Measurements from ENCODE around the gene MS4A5.
"Not testable (repeated sequence)": the region's sequence is repeated elsewhere in the genome, so short reads cannot be mapped to it uniquely, and the experiment has no call there.

Gene MS4A5

DNA sequence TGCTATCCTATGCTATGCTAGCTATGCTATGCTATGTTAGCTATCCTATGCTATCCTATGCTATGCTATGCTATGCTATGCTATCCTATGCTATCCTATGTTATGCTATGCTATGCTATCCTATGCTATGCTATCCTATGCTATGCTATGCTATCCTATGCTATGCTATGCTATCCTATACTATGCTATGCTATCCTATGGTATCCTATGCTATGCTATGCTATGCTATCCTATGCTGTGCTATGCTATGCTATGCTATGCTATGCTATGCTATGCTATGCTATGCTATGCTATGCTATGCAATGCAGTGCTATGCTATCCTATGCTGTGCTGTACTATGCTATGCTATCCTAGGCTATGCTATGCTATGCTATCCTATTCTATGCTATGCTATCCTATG lies 17.7 kb downstream of the MS4A5 start:
- TF ChIP-seq CTCF (IDR thresholded peaks at IDR 0.05; ENCODE audit: low read depth, low read length) = no peak
- no peak for DNase-seq (ENCODE audit: low read depth in 2 of 2)
- no peak overlapping the region for H3K4me3 ChIP-seq (replicated peaks in 1 of 2; ENCODE audit: low read depth in 2 of 2, low read length in 2 of 2)

DNA sequence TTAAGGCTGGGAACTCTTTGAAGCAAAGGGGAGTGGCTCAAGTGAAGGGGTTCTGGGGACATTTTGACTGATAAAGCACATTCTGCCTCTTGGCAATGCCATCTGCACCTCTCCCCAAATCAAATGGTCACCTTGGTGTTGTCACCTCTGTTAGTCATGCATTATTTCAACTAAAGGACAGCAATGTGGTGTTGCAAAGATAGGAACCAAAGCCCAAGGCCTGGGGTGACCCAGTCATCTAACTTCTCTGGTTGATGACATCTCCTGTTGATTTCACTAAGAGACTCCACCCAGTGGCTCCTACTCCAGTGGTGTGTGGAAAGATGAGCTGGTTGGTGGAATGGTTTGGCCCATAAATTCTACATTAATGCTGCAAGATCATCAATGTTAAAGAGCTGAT lies 18.5 kb downstream of the MS4A5 start:
- H3K4me3 ChIP-seq (replicated peaks in 1 of 2; ENCODE audit: low read depth in 2 of 2, low read length in 2 of 2) = no peak overlapping the region
- TF ChIP-seq CTCF (IDR thresholded peaks at IDR 0.05; ENCODE audit: low read depth, low read length) = no peak
- DNase-seq (ENCODE audit: low read depth in 2 of 2) = no peak

- DNase-seq (ENCODE audit: low read depth in 2 of 2); H3K4me3 ChIP-seq (replicated peaks in 1 of 2; ENCODE audit: low read depth in 2 of 2, low read length in 2 of 2): not testable (repeated sequence)
Measured at GRCh38 chr11:60451185-60451584, 21.8 kb downstream of the MS4A5 start.

GRCh38 chr11:60454212-60454611 lies 24.8 kb downstream of the MS4A5 start:
- no peak for TF ChIP-seq CTCF (IDR thresholded peaks at IDR 0.05; ENCODE audit: low read depth, low read length)
- no peak overlapping the region for H3K4me3 ChIP-seq (replicated peaks in 1 of 2; ENCODE audit: low read depth in 2 of 2, low read length in 2 of 2)

DNA sequence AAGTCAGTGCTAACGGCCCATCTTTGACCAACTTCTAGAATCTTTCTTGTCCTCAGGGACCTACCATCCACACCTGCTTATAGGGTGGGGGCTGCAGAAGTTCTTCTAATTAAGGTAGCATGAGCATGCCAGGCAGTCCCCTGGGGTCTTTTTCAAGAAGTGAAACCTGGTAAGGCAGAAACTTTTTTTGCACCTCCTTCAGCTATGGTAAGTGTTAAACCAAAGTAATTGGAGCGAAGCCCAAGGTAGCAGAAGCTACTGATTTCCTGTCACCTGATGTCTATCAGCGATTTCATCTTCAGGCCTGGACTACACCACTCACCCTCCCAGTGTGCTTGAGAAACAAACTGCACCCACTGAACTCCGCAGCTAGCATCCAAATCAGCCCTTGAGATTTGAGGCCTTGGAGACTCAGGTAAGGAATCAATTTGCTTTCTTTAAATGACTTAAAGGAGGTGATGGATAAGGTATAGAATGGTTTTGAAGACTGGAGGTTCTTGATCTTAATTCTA lies 26.2 kb downstream of the MS4A5 start, which contains the start of gene MS4A1:
Gene MS4A1, plus strand, starts transcription at position 317 of the 512 bp plus-strand sequence. CDS start 6,528 bp downstream, outside the sequence.
- TF ChIP-seq CTCF (IDR thresholded peaks at IDR 0.05; ENCODE audit: low read depth, low read length) = no peak
- no peak within 1 kb of the TSS for H3K4me3 ChIP-seq (replicated peaks in 1 of 2; ENCODE audit: low read depth in 2 of 2, low read length in 2 of 2)
- DNase-seq (ENCODE audit: low read depth in 2 of 2) = no peak

More at GRCh38 chr11:60454212-60454611, 24.8 kb downstream of the MS4A5 start:
- DNase-seq (ENCODE audit: low read depth in 2 of 2) = no peak

DNA sequence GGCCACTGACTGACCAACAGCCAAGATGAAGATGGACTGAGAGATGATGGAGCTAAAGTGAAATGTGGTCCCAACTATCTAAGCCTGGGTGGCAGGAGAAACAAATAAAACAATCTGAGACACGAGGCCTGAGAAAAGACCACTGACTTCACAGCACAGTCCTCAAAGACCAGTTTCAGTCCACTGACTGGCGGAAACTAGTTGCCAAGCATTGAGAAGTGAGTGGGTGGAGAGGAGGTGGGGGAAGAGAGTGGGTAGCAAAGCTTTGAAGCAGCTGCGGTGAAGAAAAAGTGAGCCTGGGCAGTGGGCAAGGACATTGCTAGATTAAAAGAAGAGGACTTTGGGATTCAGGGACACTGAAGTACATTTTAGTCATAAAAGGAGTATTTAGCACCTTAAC lies 28.2 kb downstream of the MS4A5 start:
- no peak for TF ChIP-seq CTCF (IDR thresholded peaks at IDR 0.05; ENCODE audit: low read depth, low read length)
- DNase-seq (ENCODE audit: low read depth in 2 of 2) = no peak
- no peak overlapping the region for H3K4me3 ChIP-seq (replicated peaks in 1 of 2; ENCODE audit: low read depth in 2 of 2, low read length in 2 of 2)

- TF ChIP-seq CTCF (IDR thresholded peaks at IDR 0.05; ENCODE audit: low read depth, low read length) = no peak
- H3K4me3 ChIP-seq (replicated peaks in 1 of 2; ENCODE audit: low read depth in 2 of 2, low read length in 2 of 2) = no peak overlapping the region
- no peak for DNase-seq (ENCODE audit: low read depth in 2 of 2)
Measured at GRCh38 chr11:60459345-60459744, 30.0 kb downstream of the MS4A5 start.

Measured in cardiac fibroblast (primary cell).